Upper lobe of right lung (tissue), 1 donor: ENCODE measurements around the gene NLGN1. TPM values are rescaled to one million over a fixed set of nuclear protein-coding genes. Genes with fewer than 3 reads are reported as not detected.

Experiments
- ATAC-seq: fragments of 200-7000 bp; cut with Tn5 transposase; one replicate; pipeline ENCODE4 v1.9.1; 2020; ENCODE audit warnings: mild to moderate bottlenecking, moderate library complexity
- DNase-seq: peaks from one replicate; pipeline ENCODE4 v3.0.0-alpha.2; 2020
- H3K27ac ChIP-seq: fragments of 200-600 bp; one replicate; pipeline ENCODE4 v1.8.0; 2022
- H3K27me3 ChIP-seq: fragments of 200-600 bp; one replicate; pipeline ENCODE4 v1.8.0; 2022; ENCODE audit warnings: mild to moderate bottlenecking
- H3K36me3 ChIP-seq: fragments of 200-600 bp; one replicate; pipeline ENCODE4 v1.8.0; 2022
- H3K4me1 ChIP-seq: fragments of 200-600 bp; one replicate; pipeline ENCODE4 v1.8.0; 2022
- H3K4me3 ChIP-seq: fragments of 200-600 bp; one replicate; pipeline ENCODE4 v1.8.0; 2022; ENCODE audit warnings: mild to moderate bottlenecking
- H3K9me3 ChIP-seq: fragments of 200-600 bp; one replicate; pipeline ENCODE4 v1.8.0; 2022
- CTCF ChIP-seq: fragments of 200-600 bp; IDR thresholded peaks from one replicate; pipeline ENCODE4 v1.8.0; 2022; ENCODE audit warnings: antibody characterized with exemption
- intact Hi-C: fragments of 100-400 bp; cut with DNase I; formaldehyde crosslinking; loops from one replicate; pipeline ENCODE4 v1.11.0; 2022
- total RNA-seq: library from RNA; stranded (reverse); fragmentation: NEBNext Ultra II Directional; extraction: Animal tissue kit (Norgen Biotek cat#: 25700); gene quantifications from one replicate; pipeline ENCODE4 v1.2.1, GENCODE V29; 2021
- donor health status: DM: no; HTN: yes; CAD: no; lungs with severe emphysema.

The NLGN1 gene
- total RNA-seq, 1 donor from 2014 or later, result 3.3 TPM

GRCh38 chr3:173945170-173945569, 547.6 kb downstream of the NLGN1 start:
- Histone ChIP-seq H3K4me1 (no peaks in the 10 kb centered on the region), H3K9me3 (no peaks in the 10 kb centered on the region), H3K4me3 (no peak overlapping the region), H3K27me3 (no peaks in the 10 kb centered on the region), H3K36me3 (no peaks in the 10 kb centered on the region), H3K27ac (no peak overlapping the region)
- TF ChIP-seq CTCF, result no peak
- DNase-seq (no peak), ATAC-seq (no peak)
- intact Hi-C loops, result no loop called here

GRCh38 chr3:173945806-173946205, 548.3 kb downstream of the NLGN1 start:
- Histone ChIP-seq H3K36me3 (no peaks in the 10 kb centered on the region), H3K4me3 (no peak overlapping the region), H3K9me3 (no peaks in the 10 kb centered on the region), H3K27ac (no peak overlapping the region), H3K4me1 (no peaks in the 10 kb centered on the region), H3K27me3 (no peaks in the 10 kb centered on the region)
- TF ChIP-seq CTCF, result no peak
- ATAC-seq, result no peak
- no peak for DNase-seq
- intact Hi-C loops, result no loop called here

- ATAC-seq (no peak), DNase-seq (no peak)
- Histone ChIP-seq H3K36me3 (no peaks in the 10 kb centered on the region), H3K4me3 (no peak overlapping the region), H3K27ac (no peak overlapping the region), H3K27me3 (no peaks in the 10 kb centered on the region), H3K4me1 (no peaks in the 10 kb centered on the region), H3K9me3 (no peaks in the 10 kb centered on the region)
- no peak for TF ChIP-seq CTCF
- intact Hi-C loops, result no loop called here
Measured at GRCh38 chr3:173954647-173955046, 557.1 kb downstream of the NLGN1 start.

GRCh38 chr3:173957646-173958045, 560.1 kb downstream of the NLGN1 start:
- Histone ChIP-seq H3K27me3 (no peaks in the 10 kb centered on the region), H3K4me3 (no peak overlapping the region), H3K9me3 (no peaks in the 10 kb centered on the region), H3K4me1 (no peaks in the 10 kb centered on the region), H3K27ac (no peak overlapping the region), H3K36me3 (no peaks in the 10 kb centered on the region)
- DNase-seq (no peak), ATAC-seq (no peak)
- TF ChIP-seq CTCF, result no peak
- intact Hi-C loops, result no loop called here

GRCh38 chr3:173958805-173959204, 561.3 kb downstream of the NLGN1 start:
- no peak overlapping the region for H3K4me3 ChIP-seq
- no peaks in the 10 kb centered on the region for H3K36me3 ChIP-seq
- H3K27me3 ChIP-seq, result no peaks in the 10 kb centered on the region
- no peaks in the 10 kb centered on the region for H3K9me3 ChIP-seq
- no peak for TF ChIP-seq CTCF
- ATAC-seq (peak; percentile 38), DNase-seq (peak; percentile 48)
- H3K4me1 ChIP-seq, result no peaks in the 10 kb centered on the region
- no peak overlapping the region for H3K27ac ChIP-seq
- intact Hi-C loops, result no loop called here

GRCh38 chr3:173970281-173970680, 572.7 kb downstream of the NLGN1 start:
- no peak for ATAC-seq
- intact Hi-C loops, result no loop called here
- no peak for DNase-seq
- no peak overlapping the region for H3K27ac ChIP-seq
- H3K36me3 ChIP-seq, result no peaks in the 10 kb centered on the region
- no peak overlapping the region for H3K4me3 ChIP-seq
- no peaks in the 10 kb centered on the region for H3K9me3 ChIP-seq
- no peaks in the 10 kb centered on the region for H3K27me3 ChIP-seq
- no peak for TF ChIP-seq CTCF
- H3K4me1 ChIP-seq, result no peaks in the 10 kb centered on the region
